ENCODE results near the gene LTBP1.

Gene LTBP1

DNA sequence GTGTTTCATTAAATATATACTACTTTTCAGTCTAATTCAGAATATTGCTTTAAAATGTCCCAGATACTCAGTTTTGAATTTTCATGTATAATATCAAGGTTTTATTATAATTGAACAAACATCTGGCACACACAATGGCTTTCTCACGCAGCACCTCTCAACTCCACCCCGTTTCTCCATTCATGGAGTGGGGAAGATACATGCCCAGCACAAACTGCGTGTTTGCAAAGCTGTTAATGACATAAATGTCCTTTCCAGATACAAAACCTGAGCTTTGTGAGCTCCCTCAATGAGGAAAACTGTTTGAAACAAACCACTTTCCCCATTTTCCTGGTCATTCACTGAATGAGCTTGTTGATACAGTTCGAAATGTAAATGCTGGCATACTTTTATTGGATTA lies 379.3 kb downstream of the LTBP1 start:
- TF ChIP-seq, protein P1, sequence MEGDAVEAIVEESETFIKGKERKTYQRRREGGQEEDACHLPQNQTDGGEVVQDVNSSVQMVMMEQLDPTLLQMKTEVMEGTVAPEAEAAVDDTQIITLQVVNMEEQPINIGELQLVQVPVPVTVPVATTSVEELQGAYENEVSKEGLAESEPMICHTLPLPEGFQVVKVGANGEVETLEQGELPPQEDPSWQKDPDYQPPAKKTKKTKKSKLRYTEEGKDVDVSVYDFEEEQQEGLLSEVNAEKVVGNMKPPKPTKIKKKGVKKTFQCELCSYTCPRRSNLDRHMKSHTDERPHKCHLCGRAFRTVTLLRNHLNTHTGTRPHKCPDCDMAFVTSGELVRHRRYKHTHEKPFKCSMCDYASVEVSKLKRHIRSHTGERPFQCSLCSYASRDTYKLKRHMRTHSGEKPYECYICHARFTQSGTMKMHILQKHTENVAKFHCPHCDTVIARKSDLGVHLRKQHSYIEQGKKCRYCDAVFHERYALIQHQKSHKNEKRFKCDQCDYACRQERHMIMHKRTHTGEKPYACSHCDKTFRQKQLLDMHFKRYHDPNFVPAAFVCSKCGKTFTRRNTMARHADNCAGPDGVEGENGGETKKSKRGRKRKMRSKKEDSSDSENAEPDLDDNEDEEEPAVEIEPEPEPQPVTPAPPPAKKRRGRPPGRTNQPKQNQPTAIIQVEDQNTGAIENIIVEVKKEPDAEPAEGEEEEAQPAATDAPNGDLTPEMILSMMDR (IDR thresholded peaks at IDR 0.05; ENCODE audit: insufficient read depth, low read length, missing control alignments) = no peak
- ChIA-PET CTCF (no interaction called here), POLR2A (no interaction called here)
- H3K4me3 ChIP-seq (ENCODE audit: low read depth, low read length) = no peak overlapping the region
- no peak for DNase-seq (ENCODE audit: low read depth, low spot score)

DNA sequence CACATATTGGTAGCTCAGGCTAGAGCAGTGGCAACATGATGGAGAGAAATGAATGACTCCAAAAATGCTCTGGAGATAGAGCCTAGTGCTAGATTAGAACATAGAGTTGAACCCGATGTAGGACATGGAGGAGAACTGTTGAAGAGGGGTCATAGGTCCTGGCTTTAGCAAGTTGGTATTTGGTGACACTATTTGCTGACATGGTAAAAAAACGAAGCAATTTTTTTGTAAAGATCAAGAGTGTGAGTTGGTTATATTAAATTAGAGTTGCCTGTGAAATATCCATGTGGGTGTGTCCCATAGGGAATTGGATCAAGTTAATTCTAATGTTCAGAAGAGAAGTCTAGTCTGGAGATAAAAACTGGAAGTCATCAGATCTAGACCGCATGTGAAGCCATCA lies 386.7 kb downstream of the LTBP1 start:
- H3K4me3 ChIP-seq (ENCODE audit: low read depth, low read length) = no peak overlapping the region
- DNase-seq (ENCODE audit: low read depth, low spot score) = no peak
- POLR2A ChIA-PET = no interaction called here
- CTCF ChIA-PET = no interaction called here
- TF ChIP-seq, protein P1 (IDR thresholded peaks at IDR 0.05; ENCODE audit: insufficient read depth, low read length, missing control alignments) = no peak

DNA sequence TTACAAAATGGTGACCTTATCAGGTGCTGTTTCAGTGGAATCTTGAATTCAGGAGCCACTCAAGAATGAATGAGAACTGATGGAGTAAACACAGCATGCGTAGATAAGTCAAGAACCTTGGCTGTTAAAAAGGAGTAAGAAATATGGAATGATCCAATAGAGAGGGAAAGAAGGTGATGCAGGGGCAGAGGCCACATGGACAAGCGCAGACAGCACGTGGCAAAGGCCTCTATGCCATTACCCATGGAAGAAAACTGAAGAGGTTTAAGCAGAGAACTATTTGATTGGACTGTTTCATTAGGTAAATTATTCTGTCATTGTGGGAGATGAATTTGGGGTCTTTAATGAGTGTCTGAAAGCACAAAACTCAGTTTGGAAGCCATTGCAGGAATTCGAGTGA lies 387.3 kb downstream of the LTBP1 start:
- H3K4me3 ChIP-seq (ENCODE audit: low read depth, low read length) = no peak overlapping the region
- CTCF ChIA-PET = no interaction called here
- no peak for DNase-seq (ENCODE audit: low read depth, low spot score)
- POLR2A ChIA-PET = no interaction called here
- TF ChIP-seq, protein P1 (IDR thresholded peaks at IDR 0.05; ENCODE audit: insufficient read depth, low read length, missing control alignments) = no peak

DNA sequence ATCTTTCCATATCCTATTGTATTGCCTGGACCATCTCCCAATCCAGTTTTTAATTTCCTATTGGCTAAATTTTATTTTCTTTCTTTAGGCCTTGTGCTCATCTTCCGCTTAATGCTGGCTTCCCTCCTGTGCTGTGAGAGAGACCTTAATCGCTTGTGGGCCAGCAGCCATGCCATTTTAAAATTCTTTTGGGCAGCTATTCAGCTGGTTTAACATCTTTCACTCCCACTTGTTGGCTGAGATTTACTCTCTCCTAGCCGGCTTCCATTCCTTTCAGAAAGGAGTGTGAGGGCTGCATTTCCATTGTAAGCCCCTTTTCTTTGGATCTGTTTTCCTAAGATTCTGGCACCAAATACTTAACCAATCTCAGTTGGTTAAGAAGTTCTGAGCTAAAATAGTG lies 388.8 kb downstream of the LTBP1 start:
- DNase-seq (ENCODE audit: low read depth, low spot score) = no peak
- TF ChIP-seq, protein P1 (IDR thresholded peaks at IDR 0.05; ENCODE audit: insufficient read depth, low read length, missing control alignments) = no peak
- CTCF ChIA-PET = no interaction called here
- H3K4me3 ChIP-seq (ENCODE audit: low read depth, low read length) = no peak overlapping the region
- POLR2A ChIA-PET = no interaction called here

DNA sequence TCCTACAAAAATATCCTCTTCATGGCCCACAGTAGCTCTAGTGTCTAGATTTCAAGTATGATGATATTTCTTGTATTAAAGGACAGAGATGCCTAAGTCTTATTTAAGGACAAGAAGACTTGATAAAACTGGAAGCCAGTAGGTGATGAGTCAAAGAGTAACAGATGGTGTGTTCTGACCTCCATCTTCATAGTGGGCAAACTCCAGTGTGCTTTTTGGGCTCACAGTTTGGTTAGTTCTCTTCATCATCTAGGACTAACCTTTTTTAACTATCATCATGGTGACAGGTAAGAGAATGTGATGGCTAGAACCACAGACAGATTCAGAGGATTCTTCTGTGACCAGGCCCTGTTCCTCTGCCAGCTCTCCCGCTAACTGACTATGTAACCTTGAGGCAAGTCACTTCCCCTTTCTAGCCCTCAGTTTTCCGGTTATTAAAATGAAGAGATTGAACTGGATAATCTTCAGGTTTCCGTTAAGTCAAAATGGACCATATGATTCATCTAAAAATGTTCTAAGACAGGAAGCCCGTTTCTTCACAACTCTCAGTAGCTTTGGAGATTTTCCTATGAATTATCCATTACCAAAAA lies 389.4 kb downstream of the LTBP1 start:
- no peak for DNase-seq (ENCODE audit: low read depth, low spot score)
- CTCF ChIA-PET = no interaction called here
- H3K4me3 ChIP-seq (ENCODE audit: low read depth, low read length) = no peak overlapping the region
- POLR2A ChIA-PET = no interaction called here
- TF ChIP-seq, protein P1 (IDR thresholded peaks at IDR 0.05; ENCODE audit: insufficient read depth, low read length, missing control alignments) = no peak

DNA sequence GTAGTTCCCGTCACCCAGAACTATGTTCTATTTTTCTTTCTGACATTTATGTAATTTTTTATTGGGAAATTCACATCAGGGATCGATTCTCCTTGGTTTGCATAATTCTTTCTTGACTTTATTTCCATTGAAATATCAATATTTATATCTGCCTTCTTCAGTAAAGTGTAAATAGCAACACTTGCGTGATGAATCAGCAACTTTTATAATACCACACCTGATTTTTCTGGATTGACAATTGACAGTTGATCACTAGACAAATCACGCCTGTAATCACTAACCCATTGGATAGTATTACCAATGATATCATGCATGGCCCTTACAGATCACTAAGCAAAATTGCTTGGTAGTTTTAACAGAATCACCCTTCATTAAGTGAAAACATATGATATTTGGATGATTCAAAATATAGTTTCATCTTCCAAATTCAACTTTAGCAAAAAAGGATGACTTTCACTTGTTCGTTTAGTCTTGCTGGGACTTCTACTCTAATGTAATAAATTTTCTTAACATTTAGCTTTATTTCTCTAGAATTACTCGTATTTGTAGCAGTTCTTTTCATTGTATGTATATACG lies 390.7 kb downstream of the LTBP1 start:
- TF ChIP-seq, protein P1 (IDR thresholded peaks at IDR 0.05; ENCODE audit: insufficient read depth, low read length, missing control alignments) = no peak
- POLR2A ChIA-PET = no interaction called here

More for the DNA sequence above, 390.7 kb downstream of the LTBP1 start:
- DNase-seq (ENCODE audit: low read depth, low spot score) = no peak
- CTCF ChIA-PET = no interaction called here
- H3K4me3 ChIP-seq (ENCODE audit: low read depth, low read length) = no peak overlapping the region
